HG02840 (cell line): ENCODE results near the gene CACNB2.
A peak's percentile ranks its signal among the peaks of the same experiment; 100 is the strongest.
"Not testable (repeated sequence)": the region's sequence is repeated elsewhere in the genome, so short reads cannot be mapped to it uniquely, and the experiment has no call there.

ENCODE experiments used
- ATAC-seq: cut with Tn5 transposase; IDR thresholded peaks from one replicate; pipeline ENCODE4 v1.9.1; 2021; ENCODE audit warnings: mild to moderate bottlenecking, moderate library complexity, moderate number of reproducible peaks; ENCODE audit not compliant: unreplicated experiment, low FRiP score

The CACNB2 gene

GRCh38 chr10:18423058-18423637 lies 282.9 kb downstream of the CACNB2 start:
- no peak for ATAC-seq

GRCh38 chr10:18424200-18424599 lies 284.0 kb downstream of the CACNB2 start:
- ATAC-seq = no peak

- ATAC-seq = no peak
Measured at GRCh38 chr10:18429335-18429734, 289.1 kb downstream of the CACNB2 start.

- no peak for ATAC-seq
Measured at GRCh38 chr10:18436902-18437301, 296.7 kb downstream of the CACNB2 start.

GRCh38 chr10:18437486-18437885 lies 297.3 kb downstream of the CACNB2 start:
- no peak for ATAC-seq

GRCh38 chr10:18438361-18439126 lies 298.3 kb downstream of the CACNB2 start:
- no peak for ATAC-seq

- ATAC-seq = no peak
Measured at GRCh38 chr10:18439601-18440000, 299.4 kb downstream of the CACNB2 start.

- ATAC-seq = not testable (repeated sequence)
Measured at GRCh38 chr10:18445635-18446034, 305.4 kb downstream of the CACNB2 start.

GRCh38 chr10:18446205-18446604 lies 306.0 kb downstream of the CACNB2 start:
- ATAC-seq = no peak

GRCh38 chr10:18449611-18450026 lies 309.4 kb downstream of the CACNB2 start:
- ATAC-seq = no peak

GRCh38 chr10:18450298-18450697 lies 310.1 kb downstream of the CACNB2 start:
- ATAC-seq = no peak

- ATAC-seq = no peak
Measured at GRCh38 chr10:18455086-18455884, 315.1 kb downstream of the CACNB2 start.

GRCh38 chr10:18456984-18457383 lies 316.8 kb downstream of the CACNB2 start:
- peak; percentile 96 for ATAC-seq

GRCh38 chr10:18460032-18460431 lies 319.8 kb downstream of the CACNB2 start:
- ATAC-seq = no peak

- ATAC-seq = no peak
Measured at GRCh38 chr10:18463673-18464211, 323.5 kb downstream of the CACNB2 start.

- ATAC-seq = no peak
Measured at GRCh38 chr10:18469125-18469524, 328.9 kb downstream of the CACNB2 start.

- ATAC-seq = no peak
Measured at GRCh38 chr10:18472977-18473376, 332.8 kb downstream of the CACNB2 start.

- ATAC-seq = no peak
Measured at GRCh38 chr10:18473424-18474117, 333.3 kb downstream of the CACNB2 start.

GRCh38 chr10:18474118-18474455 lies 333.9 kb downstream of the CACNB2 start:
- no peak for ATAC-seq

GRCh38 chr10:18476076-18476647 lies 335.9 kb downstream of the CACNB2 start:
- no peak for ATAC-seq
